Osteoblast (primary cell): ENCODE measurements around the gene SYNGR3. TPM values are rescaled to one million over a fixed set of nuclear protein-coding genes. Genes with fewer than 3 reads are reported as not detected.

ENCODE experiments used
- DNase-seq: peaks from one replicate; pipeline ENCODE4 v3.0.0; 2011; ENCODE audit warnings: low spot score, mixed read lengths; ENCODE audit not compliant: insufficient read length; ENCODE audit errors: missing footprints
- H2AFZ ChIP-seq: 2 replicates; pipeline ENCODE4 v1.6.0; 2011; ENCODE audit warnings: mild to moderate bottlenecking, low read length
- H3K27ac ChIP-seq: 2 replicates; pipeline ENCODE4 v1.5.1; 2011; ENCODE audit warnings: mild to moderate bottlenecking, low read depth, low read length, moderate library complexity
- H3K27me3 ChIP-seq: 2 replicates; pipeline ENCODE4 v1.6.0; 2012; ENCODE audit warnings: mild to moderate bottlenecking, control low read depth, inconsistent platforms, low read length, moderate library complexity; ENCODE audit not compliant: insufficient read depth
- H3K36me3 ChIP-seq: 2 replicates; pipeline ENCODE4 v1.5.1; 2011; ENCODE audit warnings: mild to moderate bottlenecking, low read length, control low read depth, moderate library complexity; ENCODE audit not compliant: insufficient read depth
- H3K4me1 ChIP-seq: 2 replicates; pipeline ENCODE4 v1.5.1; 2011; ENCODE audit warnings: mild to moderate bottlenecking, low read length, control low read depth, moderate library complexity; ENCODE audit not compliant: insufficient read depth
- H3K4me2 ChIP-seq: 2 replicates; pipeline ENCODE4 v1.6.0; 2011; ENCODE audit warnings: mild to moderate bottlenecking, low read length; ENCODE audit not compliant: insufficient read depth
- H3K4me3 ChIP-seq: fragments of 200-600 bp; sonication (generic); 3 replicates; pipeline ENCODE4 v1.5.1; 2012; ENCODE audit warnings: mild to moderate bottlenecking, low read length, inconsistent platforms; ENCODE audit not compliant: insufficient read depth
- H3K79me2 ChIP-seq: 2 replicates; pipeline ENCODE4 v1.6.0; 2012; ENCODE audit warnings: mild to moderate bottlenecking, low read length, control low read depth, inconsistent platforms; ENCODE audit not compliant: insufficient read depth
- H3K9me3 ChIP-seq: 2 replicates; pipeline ENCODE4 v1.5.1; 2011; ENCODE audit warnings: low read depth, low read length, control low read depth
- H4K20me1 ChIP-seq: 2 replicates; pipeline ENCODE4 v1.6.0; 2012; ENCODE audit warnings: mild to moderate bottlenecking, low read length, control low read depth; ENCODE audit not compliant: insufficient read depth
- CTCF ChIP-seq: IDR thresholded peaks from 2 replicates; pipeline ENCODE4 v1.5.1; 2011; ENCODE audit warnings: mild to moderate bottlenecking, low read depth, low read length, moderate library complexity; ENCODE audit errors: extremely low read depth
- total RNA-seq: library from RNA; depleted of rRNA; stranded (reverse); fragments of >200 nt; gene quantifications from 2 replicates; pipeline ENCODE4 v1.2.3, GENCODE V29; 2012

SYNGR3 gene
- total RNA-seq, 1 donor, result under 0.01 TPM

- Histone ChIP-seq H3K4me2 (peak overlapping the region; percentile 73), H2AFZ (peak overlapping the region; percentile 20), H3K4me1 (peaks cover 18% of the 10 kb centered on the region), H3K27me3 (no peaks in the 10 kb centered on the region), H3K9me3 (no peaks in the 10 kb centered on the region), H3K36me3 (no peaks in the 10 kb centered on the region), H4K20me1 (peaks cover 16% of the 10 kb centered on the region), H3K79me2 (peaks cover 15% of the 10 kb centered on the region), H3K27ac (no peak overlapping the region), H3K4me3 (peak overlapping the region; percentile 61)
- no peak for TF ChIP-seq CTCF
- DNase-seq, result no peak
Observed at GRCh38 chr16:2025878-2026460, 36.2 kb downstream of the SYNGR3 start.

GRCh38 chr16:2026461-2027023 is 36.8 kb downstream of the SYNGR3 start, which contains the start of gene NHERF2:
Gene NHERF2 (plus strand): TSS chr16:2026902. CDS start chr16:2027006, 104 bp downstream.
- H4K20me1 ChIP-seq, result peaks cover 16% of the 10 kb centered on the region
- no peaks in the 10 kb centered on the region for H3K27me3 ChIP-seq
- H3K4me2 ChIP-seq, result peak within 1 kb of the TSS; percentile 79
- H3K9me3 ChIP-seq, result no peaks in the 10 kb centered on the region
- peak; percentile 96 for DNase-seq
- H3K4me1 ChIP-seq, result peaks cover 18% of the 10 kb centered on the region
- no peaks in the 10 kb centered on the region for H3K36me3 ChIP-seq
- H3K27ac ChIP-seq, result no peak within 1 kb of the TSS
- H3K4me3 ChIP-seq, result peak within 1 kb of the TSS; percentile 72
- TF ChIP-seq CTCF, result no peak
- peak within 1 kb of the TSS; percentile 20 for H2AFZ ChIP-seq
- H3K79me2 ChIP-seq, result peaks cover 15% of the 10 kb centered on the region

- no peak overlapping the region for H3K27ac ChIP-seq
- no peak overlapping the region for H2AFZ ChIP-seq
- peak overlapping the region; percentile 72 for H3K4me3 ChIP-seq
- peaks cover 15% of the 10 kb centered on the region for H3K79me2 ChIP-seq
- H3K4me2 ChIP-seq, result peak overlapping the region; percentile 79
- H3K4me1 ChIP-seq, result peaks cover 18% of the 10 kb centered on the region
- no peak for TF ChIP-seq CTCF
- peaks cover 16% of the 10 kb centered on the region for H4K20me1 ChIP-seq
- peak; percentile 97 for DNase-seq
- no peaks in the 10 kb centered on the region for H3K36me3 ChIP-seq
- no peaks in the 10 kb centered on the region for H3K9me3 ChIP-seq
- no peaks in the 10 kb centered on the region for H3K27me3 ChIP-seq
Observed at GRCh38 chr16:2027024-2028010, 37.5 kb downstream of the SYNGR3 start.
